ENCODE data around the gene COPS3. TPM values are rescaled to one million over a fixed set of nuclear protein-coding genes. Genes with fewer than 3 reads are reported as not detected.

Gene COPS3
- total and polyA plus RNA-seq, 2 of the 8 experiments (the other 6 are each of a cell fraction or from before 2014, with no cell fraction given): 82.9 to 110 TPM

DNA sequence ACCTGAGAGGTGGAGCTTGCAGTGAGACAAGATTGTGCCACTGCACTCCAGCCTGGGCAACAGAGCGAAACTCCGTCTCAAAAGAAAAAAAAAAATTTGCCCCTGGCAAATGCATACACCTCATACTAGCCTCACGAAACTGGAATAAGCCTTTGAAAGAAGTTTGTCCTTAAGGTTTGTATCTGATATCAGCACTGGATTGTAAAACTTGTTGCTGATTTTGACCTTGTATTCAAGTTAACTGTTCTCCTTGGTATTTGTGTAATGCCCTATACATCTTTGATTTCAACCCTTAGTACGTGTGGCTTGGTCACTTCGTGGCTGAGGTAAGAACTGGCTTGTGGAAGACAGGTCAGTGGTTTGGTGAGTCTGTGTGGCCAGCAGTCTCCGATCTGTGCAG lies 37.9 kb downstream of the COPS3 start:
- Histone ChIP-seq H2AFZ (ENCODE audit: low read length) (no peak overlapping the region), H3K4ac (replicated peaks; ENCODE audit: insufficient read length, low read depth, low read length) (no peak overlapping the region), H3K56ac (replicated peaks; ENCODE audit: insufficient read length, low read depth, low read length) (no peak overlapping the region), H3K9me3 (ENCODE audit: insufficient read depth in 2 of 2, low read depth in 1 of 2, low read length in 1 of 2) (no peaks in the 10 kb centered on the region), H3K79me2 (ENCODE audit: control insufficient read depth in 1 of 2, insufficient read depth in 2 of 2, low read length in 2 of 2) (no peaks in the 10 kb centered on the region), H2BK15ac (ENCODE audit: low read length) (no peak overlapping the region), H2AK5ac (ENCODE audit: low read depth, low read length) (no peak overlapping the region), H2BK12ac (ENCODE audit: low read depth, low read length) (no peak overlapping the region), H4K8ac (ENCODE audit: extremely low read depth, insufficient read depth, low read length) (no peak overlapping the region), H3K27ac (ENCODE audit: low read depth, low read length) (no peak overlapping the region), H4K91ac (replicated peaks; ENCODE audit: insufficient read length, low read length) (no peak overlapping the region), H3K14ac (ENCODE audit: insufficient read length) (no peak overlapping the region), H3K4me1 (replicated peaks in 1 of 4; ENCODE audit: control insufficient read depth in 3 of 4, insufficient read depth in 4 of 4, low read length in 3 of 4) (no peaks in the 10 kb centered on the region), H3K18ac (ENCODE audit: extremely low read depth, low read length) (no peak overlapping the region), H3K27me3 (replicated peaks in 1 of 4; ENCODE audit: control insufficient read depth in 3 of 4, extremely low read depth in 1 of 4, insufficient read depth in 3 of 4, low read length in 3 of 4) (no peaks in the 10 kb centered on the region), H3K9ac (replicated peaks in 1 of 4; ENCODE audit: extremely low read depth in 1 of 4, low read depth in 3 of 4, low read length in 3 of 4) (no peak overlapping the region), H3K23me2 (ENCODE audit: low read depth, low read length) (no peaks in the 10 kb centered on the region), H4K5ac (ENCODE audit: insufficient read length, low read depth, low read length) (no peak overlapping the region), H2BK5ac (ENCODE audit: low read depth, low read length) (no peak overlapping the region), H2BK120ac (replicated peaks; ENCODE audit: low read depth, low read length) (no peak overlapping the region), H3K36me3 (ENCODE audit: control insufficient read depth in 2 of 4, insufficient read depth in 4 of 4, low read length in 3 of 4) (peaks cover 2 to 25% (median 17%) of the 10 kb centered on the region in 4 experiments), H3K4me3 (ENCODE audit: extremely low read depth in 1 of 4, insufficient read depth in 2 of 4, low read depth in 3 of 4, low read length in 4 of 4) (no peak overlapping the region), H3K23ac (ENCODE audit: insufficient read length) (no peak overlapping the region), H4K20me1 (replicated peaks in 1 of 2; ENCODE audit: control insufficient read depth in 1 of 2, insufficient read depth in 2 of 2, low read length in 2 of 2) (peaks cover 0 to 2% of the 10 kb centered on the region in 2 experiments), H3K79me1 (ENCODE audit: low read depth, low read length) (no peaks in the 10 kb centered on the region; the same call in 1 of the 2 replicates), H3K4me2 (ENCODE audit: insufficient read depth in 1 of 2, low read depth in 2 of 2, low read length in 2 of 2) (no peak overlapping the region), H2BK20ac (ENCODE audit: low read length) (no peak overlapping the region)
- DNase-seq (ENCODE audit: low read depth in 1 of 2, low spot score in 2 of 2) (no peak), FAIRE-seq (no peak)
- ChIA-PET CTCF (ENCODE audit: partially characterized antibody) (no interaction called here), POLR2A (ENCODE audit: partially characterized antibody) (interaction anchor here (1.2 kb wide), 1 partner anchor 14 kb away, joined by 3 read pairs; no protein-coding TSS in a partner anchor)
- 87% methylated on average over 6 of the region's 6 CpGs; no CpG with 5 or more reads in 1 of the 2 experiments for WGBS, 2 experiments (ENCODE audit: extremely low coverage in 1 of 2, insufficient coverage in 1 of 2, insufficient read length in 1 of 2, insufficient replicate concordance in 2 of 2, low coverage in 1 of 2, low lambda C conversion rate in 2 of 2, missing lambda C conversion rate in 1 of 2)
- TF ChIP-seq EP300 (IDR thresholded peaks at IDR 0.05; ENCODE audit: borderline replicate concordance in 1 of 2, low read depth in 2 of 2, low read length in 2 of 2) (no peak), RNF2 (IDR thresholded peaks at IDR 0.05; ENCODE audit: borderline replicate concordance, low read depth, low read length, missing control alignments, poor library complexity, severe bottlenecking) (no peak), SIN3A (conservative IDR thresholded peaks at IDR 0.05 in 1 of 2, IDR thresholded peaks at IDR 0.05 in 1 of 2; ENCODE audit: low read depth in 1 of 2, low read length in 2 of 2) (no peak), NANOG (IDR thresholded peaks at IDR 0.05; ENCODE audit: insufficient read depth, low read depth, low read length, poor library complexity, severe bottlenecking) (no peak), ASH2L (IDR thresholded peaks at IDR 0.05; ENCODE audit: low read length) (no peak), MAFK (IDR thresholded peaks at IDR 0.05; ENCODE audit: low read depth, low read length) (no peak), RBBP5 (IDR thresholded peaks at IDR 0.05; ENCODE audit: borderline replicate concordance, low read depth, low read length) (no peak), KDM5A (IDR thresholded peaks at IDR 0.05; ENCODE audit: low read length) (no peak), SP4 (IDR thresholded peaks at IDR 0.05; ENCODE audit: low read length) (no peak), NRF1 (IDR thresholded peaks at IDR 0.05; ENCODE audit: low read depth, low read length) (no peak), CEBPB (IDR thresholded peaks at IDR 0.05; ENCODE audit: low read depth, low read length) (no peak), JUND (IDR thresholded peaks at IDR 0.05; ENCODE audit: low read length) (no peak), TAF1 (IDR thresholded peaks at IDR 0.05; ENCODE audit: low read depth, low read length) (no peak)
- TF ChIP-seq, protein P1, sequence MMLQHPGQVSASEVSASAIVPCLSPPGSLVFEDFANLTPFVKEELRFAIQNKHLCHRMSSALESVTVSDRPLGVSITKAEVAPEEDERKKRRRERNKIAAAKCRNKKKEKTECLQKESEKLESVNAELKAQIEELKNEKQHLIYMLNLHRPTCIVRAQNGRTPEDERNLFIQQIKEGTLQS (IDR thresholded peaks at IDR 0.05; ENCODE audit: insufficient read depth, low read depth, low read length): no peak
